T-helper 2 cell (primary cell): Measurements from ENCODE around the gene KRTAP5-7.
"Not testable (repeated sequence)": the region's sequence is repeated elsewhere in the genome, so short reads cannot be mapped to it uniquely, and the experiment has no call there.

ENCODE experiments used
- DNase-seq, 5 experiments: peaks; one replicate each; pipeline versions ENCODE4 v3.0.0 to v3.0.0-alpha.2; 2012 to 2022

Gene KRTAP5-7

DNA sequence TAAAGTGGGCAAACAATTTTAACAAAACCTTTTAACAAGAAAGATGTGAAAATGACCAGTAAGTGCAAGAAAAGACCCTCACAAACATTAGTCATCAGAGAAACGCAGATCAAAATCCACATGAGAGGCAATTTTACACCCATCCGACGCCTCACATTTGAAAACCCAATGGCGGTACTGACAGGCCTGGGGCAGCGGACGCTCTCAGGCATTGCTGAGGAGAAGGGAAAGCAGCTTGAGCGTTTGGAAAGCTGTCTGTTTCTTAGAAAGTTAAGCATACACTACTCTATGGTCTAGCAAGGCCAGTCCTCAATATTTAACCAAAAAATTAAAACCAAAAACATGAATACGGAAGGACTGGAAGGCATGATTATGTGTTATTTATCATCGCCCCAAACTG is 8.8 kb downstream of the KRTAP5-7 start:
- DNase-seq = no peak

GRCh38 chr11:71537537-71537936 is 10.5 kb downstream of the KRTAP5-7 start:
- DNase-seq = no peak

GRCh38 chr11:71537977-71538665 is 11.1 kb downstream of the KRTAP5-7 start, which contains the start of gene KRTAP5-8:
Gene KRTAP5-8 (plus strand): TSS chr11:71538025. CDS start chr11:71538056, 31 bp downstream.
- DNase-seq = not testable (repeated sequence)

DNA sequence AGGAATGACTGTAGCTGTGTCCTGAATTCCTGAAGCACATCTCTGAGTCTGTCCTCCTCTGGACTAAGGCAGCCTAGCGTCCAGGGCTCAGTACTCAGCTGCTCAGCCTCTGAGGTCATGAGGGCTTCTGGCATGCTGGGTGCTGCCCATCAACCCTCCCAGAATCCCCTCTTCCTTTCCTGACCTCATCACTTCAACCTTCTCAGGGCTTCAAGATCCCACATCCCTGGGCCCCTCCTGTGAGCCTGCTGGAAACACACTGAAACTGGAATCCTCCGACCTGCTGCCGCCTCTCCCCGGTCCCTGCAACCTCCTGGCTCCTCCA is 11.6 kb downstream of the KRTAP5-7 start:
- DNase-seq = no peak

DNA sequence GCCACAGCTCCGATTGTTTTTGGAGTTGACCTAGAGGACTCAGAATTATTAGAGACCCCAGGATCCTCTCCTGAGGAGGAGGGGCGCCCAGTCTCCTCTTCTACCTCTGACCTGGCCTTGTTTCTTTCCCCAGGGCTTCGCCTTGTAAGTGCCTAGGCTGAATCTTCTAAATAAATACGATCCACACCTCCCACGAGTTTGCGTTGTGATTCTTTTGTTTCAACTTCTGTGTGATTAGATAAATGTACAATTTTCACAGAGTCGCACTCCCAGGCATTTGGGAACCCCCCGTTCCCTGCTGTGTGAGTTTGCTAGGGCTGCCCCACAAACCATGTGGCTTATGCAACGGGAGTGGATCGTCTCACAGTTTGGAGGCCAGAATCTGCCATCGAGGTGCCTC is 11.9 kb downstream of the KRTAP5-7 start:
- no peak for DNase-seq

- DNase-seq = not testable (repeated sequence)
Observed at GRCh38 chr11:71539971-71540370, 12.9 kb downstream of the KRTAP5-7 start.

DNA sequence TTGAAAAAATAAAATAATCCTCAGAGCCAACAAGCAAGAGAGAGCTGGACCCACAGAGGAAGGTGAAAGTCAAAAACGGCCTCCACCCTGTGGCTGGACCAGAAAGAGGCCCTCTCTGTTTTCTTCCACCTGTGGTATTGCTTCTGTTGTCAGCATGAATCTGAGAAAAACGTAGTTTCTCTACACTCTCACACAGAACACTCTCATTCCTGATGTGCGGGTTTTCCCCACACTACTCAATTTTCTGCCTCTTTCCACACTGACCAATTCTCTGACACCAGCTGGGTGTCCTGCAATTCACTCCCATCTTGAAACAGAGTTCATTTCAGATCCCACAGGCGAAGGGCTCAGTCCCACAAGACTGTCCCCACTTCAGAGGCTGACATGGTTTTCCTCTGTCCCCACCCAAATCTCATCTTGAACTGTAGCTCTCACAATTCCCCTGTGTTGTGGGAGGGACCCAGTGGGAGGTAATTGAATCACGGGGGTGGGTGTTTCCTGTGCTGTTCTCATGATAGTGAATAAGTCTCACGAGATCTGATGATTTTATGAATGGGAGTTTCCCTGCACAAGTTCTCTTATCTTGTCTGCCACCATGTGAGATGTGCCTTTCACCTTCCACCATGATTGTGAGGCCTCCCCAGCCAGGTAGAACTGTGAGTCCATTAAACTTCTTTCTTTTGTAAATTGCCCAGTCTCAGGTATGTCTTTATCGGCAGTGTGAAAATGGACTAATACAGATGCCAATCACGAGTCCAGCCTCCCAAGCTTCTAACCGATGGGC is 13.6 kb downstream of the KRTAP5-7 start:
- not testable (repeated sequence) for DNase-seq

GRCh38 chr11:71542382-71542781 is 15.3 kb downstream of the KRTAP5-7 start:
- no peak for DNase-seq

DNA sequence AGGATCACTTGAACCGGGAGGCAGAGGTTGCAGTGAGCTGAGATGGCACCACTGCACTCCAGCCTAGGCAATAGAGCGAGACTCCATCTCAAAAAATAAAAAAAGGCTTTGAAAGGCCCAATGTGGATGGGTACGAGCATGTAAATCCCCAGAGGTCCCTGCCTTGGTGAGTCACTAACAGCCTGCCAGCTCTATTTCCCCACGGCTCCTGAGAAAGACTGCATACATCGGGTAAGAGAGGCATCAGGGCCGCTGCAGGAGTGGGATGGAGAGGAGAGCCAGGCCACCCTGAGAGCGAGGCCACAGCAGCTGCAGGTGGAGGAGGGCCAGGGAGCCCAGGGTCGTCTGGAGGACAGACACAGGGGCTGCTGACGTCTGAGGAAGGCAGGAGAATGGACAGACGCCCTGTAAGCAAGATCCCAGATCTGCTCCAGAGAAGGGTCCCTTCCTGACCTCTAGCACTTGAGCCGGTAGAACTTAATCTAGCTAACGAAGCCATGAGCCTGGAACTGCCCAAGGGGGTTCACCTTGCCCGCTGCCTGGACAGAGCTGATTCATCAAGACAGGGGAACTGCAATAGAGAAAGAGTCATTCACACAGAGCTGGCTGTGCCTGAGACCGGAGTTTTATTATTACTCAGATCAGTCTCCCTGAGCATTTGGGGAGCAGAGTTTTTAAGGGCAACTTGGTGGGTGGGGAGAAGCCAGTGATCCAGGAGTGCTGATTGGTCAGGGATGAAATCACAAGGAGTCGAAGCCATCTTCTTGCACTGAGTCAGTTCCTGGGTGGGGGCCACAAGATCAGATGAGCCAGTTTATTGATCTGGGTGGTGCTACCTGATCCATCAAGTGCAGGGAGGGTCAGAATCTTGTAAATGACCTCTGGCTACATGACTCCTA is 16.1 kb downstream of the KRTAP5-7 start:
- no peak for DNase-seq

DNA sequence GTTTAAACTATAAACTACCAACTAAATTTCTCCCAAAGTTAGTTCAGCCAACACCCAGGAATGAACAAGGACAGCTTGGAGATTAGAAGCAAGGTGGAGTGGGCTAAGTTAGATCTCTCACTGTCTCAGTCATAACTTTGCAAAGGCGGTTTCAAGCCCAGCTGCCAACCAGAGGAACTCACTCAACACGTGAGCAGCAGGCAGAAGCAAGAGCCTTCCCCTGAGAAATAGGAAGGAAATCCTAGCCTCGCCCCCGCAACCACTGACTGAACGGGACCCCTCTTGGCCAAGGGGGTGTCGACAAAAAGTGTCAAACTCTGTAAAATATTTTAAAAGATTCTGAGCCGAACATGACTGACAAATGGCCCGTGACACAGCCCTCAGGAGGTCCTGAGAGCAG is 16.8 kb downstream of the KRTAP5-7 start:
- no peak for DNase-seq

GRCh38 chr11:71544525-71545214 is 17.6 kb downstream of the KRTAP5-7 start:
- DNase-seq = no peak

DNA sequence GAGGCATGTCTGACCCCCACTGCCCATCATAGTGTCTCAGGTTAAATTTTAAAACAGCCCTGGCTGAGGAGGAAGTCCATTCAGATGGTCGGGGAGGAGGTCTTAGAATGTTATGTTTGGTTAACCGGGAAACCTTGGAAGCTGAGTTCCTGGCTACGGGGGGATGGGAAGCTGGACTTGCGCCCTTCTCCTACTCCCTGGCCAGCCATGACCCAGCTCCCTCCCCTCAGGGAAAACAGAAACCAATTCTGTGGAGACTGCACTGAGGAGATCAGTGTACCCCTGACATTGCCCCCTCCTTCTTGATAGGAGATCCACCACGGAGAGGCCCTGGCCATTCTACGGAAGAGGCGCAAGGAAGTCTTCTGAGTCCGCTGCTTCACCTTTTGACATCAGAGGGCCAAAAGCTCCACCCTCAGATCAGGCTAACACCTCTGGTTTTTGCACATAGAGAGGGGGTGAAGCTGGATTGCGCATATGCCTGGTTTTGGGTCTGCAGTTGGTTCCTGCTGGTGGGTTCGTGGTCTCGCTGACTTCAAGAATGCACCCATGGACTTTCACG is 18.4 kb downstream of the KRTAP5-7 start:
- no peak for DNase-seq

DNA sequence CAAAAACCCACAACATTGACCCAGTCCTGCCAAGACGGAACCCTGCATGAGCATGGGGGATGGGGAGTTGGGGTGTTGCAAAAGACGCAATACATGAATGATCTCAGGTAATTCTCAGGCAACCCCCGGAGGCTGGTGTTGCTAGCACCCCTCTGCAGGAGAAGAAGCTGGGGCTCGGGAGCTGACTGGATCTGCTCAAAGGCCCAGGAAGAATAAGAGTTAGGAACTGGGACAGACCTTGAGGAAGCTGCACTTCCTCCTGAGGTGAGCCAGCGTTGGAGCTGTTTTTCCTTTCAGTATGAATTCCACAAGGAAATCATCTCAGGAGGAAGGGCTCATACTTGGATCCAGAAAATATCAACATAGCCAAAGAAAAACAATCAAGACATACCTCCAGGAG is 21.1 kb downstream of the KRTAP5-7 start, which contains the start of gene KRTAP5-9:
TSS of gene KRTAP5-9 (plus strand) at position 301 of the 400 bp plus-strand sequence. CDS start 238 bp downstream, outside the sequence.
- no peak for DNase-seq

GRCh38 chr11:71548716-71549151 is 21.7 kb downstream of the KRTAP5-7 start:
- no peak for DNase-seq

DNA sequence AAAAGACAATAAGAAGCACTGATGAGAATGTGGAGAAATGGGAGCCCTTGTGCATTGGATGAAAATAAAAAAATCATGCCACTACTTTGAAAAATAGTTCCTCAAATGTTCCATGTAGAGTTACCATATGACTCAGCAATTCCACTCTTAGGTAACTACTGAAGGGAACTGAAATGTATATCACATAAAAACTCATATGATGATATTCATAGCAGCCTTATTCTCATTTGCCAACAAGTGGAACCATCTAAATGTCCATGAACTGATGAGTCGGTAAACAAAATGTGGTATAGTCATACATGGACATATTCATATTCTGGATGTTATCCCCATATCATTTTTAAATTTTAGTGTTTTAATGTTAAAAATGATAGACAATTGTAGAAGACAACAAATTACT is 24.6 kb downstream of the KRTAP5-7 start:
- DNase-seq = no peak

- DNase-seq = no peak
Observed at GRCh38 chr11:71554996-71555395, 27.9 kb downstream of the KRTAP5-7 start.

GRCh38 chr11:71555508-71555907 is 28.4 kb downstream of the KRTAP5-7 start:
- no peak for DNase-seq

- DNase-seq = no peak
Observed at GRCh38 chr11:71556018-71556417, 29.0 kb downstream of the KRTAP5-7 start.

GRCh38 chr11:71557257-71557656 is 30.2 kb downstream of the KRTAP5-7 start:
- DNase-seq = no peak

GRCh38 chr11:71558996-71559395 is 31.9 kb downstream of the KRTAP5-7 start:
- DNase-seq = no peak

DNA sequence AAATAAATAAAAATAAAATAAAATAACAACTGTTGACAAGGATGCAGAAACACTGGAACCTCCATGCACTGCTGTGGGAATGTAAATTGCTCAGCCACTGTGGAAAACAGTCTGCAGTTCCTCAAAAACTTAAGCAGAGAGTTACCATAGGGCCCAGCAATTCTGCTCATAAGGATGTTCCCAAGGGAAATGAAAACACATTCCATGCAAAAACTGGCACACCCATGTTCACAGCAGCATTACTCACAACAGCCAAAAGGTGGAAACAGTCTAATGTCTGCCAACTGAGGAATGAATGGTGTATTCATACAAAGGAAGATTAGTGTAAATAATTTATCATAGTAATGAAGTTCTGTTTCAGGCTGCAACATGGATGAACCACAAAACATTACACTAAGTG is 35.1 kb downstream of the KRTAP5-7 start:
- no peak for DNase-seq

GRCh38 chr11:71563406-71563805 is 36.3 kb downstream of the KRTAP5-7 start:
- DNase-seq = peak in 1 of 5 experiments; percentile 24
